SK-N-DZ (cell line): ENCODE measurements around the gene PPP1R14C.
"Not testable (repeated sequence)": the region's sequence is repeated elsewhere in the genome, so short reads cannot be mapped to it uniquely, and the experiment has no call there.

ENCODE experiments used
- DNase-seq: peaks from one replicate; pipeline ENCODE4 v3.0.0-alpha.2; 2015; ENCODE audit warnings: low spot score

PPP1R14C gene

GRCh38 chr6:150167479-150167873 is 24.6 kb downstream of the PPP1R14C start:
- DNase-seq, result no peak

GRCh38 chr6:150169181-150169580 is 26.3 kb downstream of the PPP1R14C start:
- no peak for DNase-seq

- DNase-seq, result no peak
These were observed 26.8 kb downstream of the PPP1R14C start for GRCh38 chr6:150169609-150170008.

- DNase-seq, result no peak
These were observed 30.1 kb downstream of the PPP1R14C start for GRCh38 chr6:150172929-150173328.

- no peak for DNase-seq
These were observed 32.8 kb downstream of the PPP1R14C start for GRCh38 chr6:150175586-150176151.

- no peak for DNase-seq
These were observed 33.3 kb downstream of the PPP1R14C start for GRCh38 chr6:150176152-150176551.

GRCh38 chr6:150176659-150177058 is 33.8 kb downstream of the PPP1R14C start:
- DNase-seq, result no peak

- DNase-seq, result no peak
These were observed 34.6 kb downstream of the PPP1R14C start for GRCh38 chr6:150177259-150177951.

GRCh38 chr6:150177952-150178520 is 35.2 kb downstream of the PPP1R14C start:
- DNase-seq, result no peak

- no peak for DNase-seq
These were observed 36.2 kb downstream of the PPP1R14C start for GRCh38 chr6:150179030-150179429.

- not testable (repeated sequence) for DNase-seq
These were observed 37.1 kb downstream of the PPP1R14C start for GRCh38 chr6:150179907-150180424.

GRCh38 chr6:150180517-150180916 is 37.7 kb downstream of the PPP1R14C start:
- DNase-seq, result no peak

GRCh38 chr6:150182460-150183078 is 39.7 kb downstream of the PPP1R14C start:
- no peak for DNase-seq

GRCh38 chr6:150183105-150183504 is 40.3 kb downstream of the PPP1R14C start:
- DNase-seq, result no peak

GRCh38 chr6:150183966-150184365 is 41.1 kb downstream of the PPP1R14C start:
- no peak for DNase-seq

- DNase-seq, result no peak
These were observed 42.2 kb downstream of the PPP1R14C start for GRCh38 chr6:150184850-150185731.

- no peak for DNase-seq
These were observed 42.9 kb downstream of the PPP1R14C start for GRCh38 chr6:150185732-150186117.

GRCh38 chr6:150186129-150186898 is 43.5 kb downstream of the PPP1R14C start:
- no peak for DNase-seq

GRCh38 chr6:150187433-150187832 is 44.6 kb downstream of the PPP1R14C start:
- not testable (repeated sequence) for DNase-seq

GRCh38 chr6:150189122-150189521 is 46.3 kb downstream of the PPP1R14C start:
- no peak for DNase-seq

- DNase-seq, result no peak
These were observed 49.0 kb downstream of the PPP1R14C start for GRCh38 chr6:150191809-150192208.
